KMS-11 (cell line): ENCODE measurements around the gene THBS3.

Experiments
- H2AFZ ChIP-seq: fragments of 200-600 bp; sonication (generic); 2 replicates; pipeline ENCODE4 v1.6.1; 2016; ENCODE audit warnings: antibody characterized with exemption, mixed run types, low read depth
- H3K27ac ChIP-seq: fragments of 200-600 bp; sonication (generic); 2 replicates; pipeline ENCODE4 v1.6.1; 2016; ENCODE audit warnings: mild to moderate bottlenecking, mixed run types
- H3K27me3 ChIP-seq: fragments of 200-600 bp; sonication (generic); 2 replicates; pipeline ENCODE4 v1.6.1; 2017; ENCODE audit warnings: mild to moderate bottlenecking, low read depth, mixed run types, moderate library complexity; ENCODE audit not compliant: insufficient read depth
- H3K36me3 ChIP-seq: fragments of 200-600 bp; sonication (generic); 2 replicates; pipeline ENCODE4 v1.6.1; 2017; ENCODE audit warnings: mild to moderate bottlenecking, mixed run types; ENCODE audit not compliant: insufficient read depth
- H3K4me1 ChIP-seq: fragments of 200-600 bp; sonication (generic); 2 replicates; pipeline ENCODE4 v1.6.1; 2016; ENCODE audit warnings: mild to moderate bottlenecking, low read depth, mixed run types; ENCODE audit not compliant: poor library complexity, severe bottlenecking
- H3K4me2 ChIP-seq: fragments of 200-600 bp; sonication (generic); 2 replicates; pipeline ENCODE4 v1.7.0; 2016; ENCODE audit warnings: mild to moderate bottlenecking, mixed run types
- H3K4me3 ChIP-seq: fragments of 200-600 bp; sonication (generic); IDR thresholded peaks from 2 replicates; pipeline ENCODE4 v1.6.1; 2017; ENCODE audit warnings: low read depth, low read length, mixed read lengths; ENCODE audit not compliant: insufficient read depth
- H3K79me2 ChIP-seq: fragments of 200-600 bp; sonication (generic); 2 replicates; pipeline ENCODE4 v1.6.1; 2016; ENCODE audit warnings: low read depth, mixed run types; ENCODE audit not compliant: insufficient read depth
- H3K9ac ChIP-seq: fragments of 200-600 bp; sonication (generic); 2 replicates; pipeline ENCODE4 v1.6.1; 2016; ENCODE audit warnings: mild to moderate bottlenecking, mixed run types
- H4K20me1 ChIP-seq: fragments of 200-600 bp; sonication (generic); 2 replicates; pipeline ENCODE4 v1.6.1; 2016; ENCODE audit warnings: mild to moderate bottlenecking, mixed run types; ENCODE audit not compliant: insufficient read depth
- CTCF ChIP-seq: fragments of 200-600 bp; sonication (generic); conservative IDR thresholded peaks from 2 replicates; pipeline ENCODE4 v1.6.1; 2017; ENCODE audit warnings: low read depth, mild to moderate bottlenecking, antibody characterized with exemption, low read length, moderate library complexity, mixed read lengths

Gene THBS3

GRCh38 chr1:155172732-155173477 is 34.8 kb downstream of the THBS3 start, which contains the start of gene KRTCAP2:
KRTCAP2 (minus strand) TSS chr1:155173304; CDS start chr1:155173224, 80 bp downstream.
- peak within 1 kb of the TSS; percentile 53 for H3K27ac ChIP-seq
- no peaks in the 10 kb centered on the region; the same call in 1 of the 2 replicates for H3K36me3 ChIP-seq
- H3K4me2 ChIP-seq, result peak within 1 kb of the TSS; percentile 97
- no peaks in the 10 kb centered on the region for H4K20me1 ChIP-seq
- no peaks in the 10 kb centered on the region for H3K27me3 ChIP-seq
- H3K4me3 ChIP-seq, result peak within 1 kb of the TSS; percentile 92
- H3K9ac ChIP-seq, result peak within 1 kb of the TSS; percentile 74
- H3K79me2 ChIP-seq, result peaks cover 18% of the 10 kb centered on the region
- H3K4me1 ChIP-seq, result peaks cover 41% of the 10 kb centered on the region
- peak; percentile 100 for TF ChIP-seq CTCF
- H2AFZ ChIP-seq, result peak within 1 kb of the TSS; percentile 68

GRCh38 chr1:155171836-155172731 is 35.6 kb downstream of the THBS3 start:
- Histone ChIP-seq H3K4me2 (peak overlapping the region; percentile 97), H3K79me2 (peaks cover 18% of the 10 kb centered on the region), H3K4me1 (peaks cover 45% of the 10 kb centered on the region), H3K27me3 (no peaks in the 10 kb centered on the region), H3K27ac (peak overlapping the region; percentile 53), H3K36me3 (no peaks in the 10 kb centered on the region; the same call in 1 of the 2 replicates), H4K20me1 (no peaks in the 10 kb centered on the region), H2AFZ (peak overlapping the region; percentile 68), H3K4me3 (peak overlapping the region; percentile 92), H3K9ac (peak overlapping the region; percentile 74)
- no peak for TF ChIP-seq CTCF

GRCh38 chr1:155170806-155171205 is 36.9 kb downstream of the THBS3 start:
- Histone ChIP-seq H3K4me1 (peaks cover 32% of the 10 kb centered on the region), H4K20me1 (no peaks in the 10 kb centered on the region), H3K36me3 (no peaks in the 10 kb centered on the region; the same call in 1 of the 2 replicates), H2AFZ (no peak overlapping the region), H3K9ac (no peak overlapping the region), H3K27ac (no peak overlapping the region), H3K4me2 (no peak overlapping the region), H3K27me3 (no peaks in the 10 kb centered on the region), H3K4me3 (no peak overlapping the region), H3K79me2 (peaks cover 18% of the 10 kb centered on the region)
- no peak; the same call in 1 of the 2 replicates for TF ChIP-seq CTCF

GRCh38 chr1:155170101-155170785 is 37.5 kb downstream of the THBS3 start:
- Histone ChIP-seq H2AFZ (no peak overlapping the region), H3K9ac (no peak overlapping the region), H4K20me1 (no peaks in the 10 kb centered on the region), H3K27me3 (no peaks in the 10 kb centered on the region), H3K79me2 (peaks cover 18% of the 10 kb centered on the region), H3K36me3 (no peaks in the 10 kb centered on the region; the same call in 1 of the 2 replicates), H3K4me1 (peaks cover 28% of the 10 kb centered on the region), H3K4me2 (no peak overlapping the region), H3K27ac (no peak overlapping the region), H3K4me3 (no peak overlapping the region)
- no peak for TF ChIP-seq CTCF
